Vagina (tissue), 2 donors: ENCODE results near the gene NAB1.

Source experiments
- CTCF ChIP-seq, 3 experiments: fragments of 450-650 bp in 2 of 3; fragments of 200-600 bp in 1 of 3; sonication (generic) in 1 of 3; IDR thresholded peaks; one replicate each; pipeline ENCODE4 v1.5.1; 2017 to 2019; ENCODE audit warnings: antibody characterized with exemption in 3 of 3, mild to moderate bottlenecking in 2 of 3, moderate library complexity in 2 of 3
- POLR2AphosphoS5 ChIP-seq, 2 donors: sonication (generic); formaldehyde crosslinking; IDR thresholded peaks; one replicate each; pipeline ENCODE4 v1.9.0; 2017; ENCODE audit warnings: antibody characterized with exemption in 2 of 2, mild to moderate bottlenecking in 2 of 2, low read depth in 1 of 2; ENCODE audit not compliant: insufficient read depth in 1 of 2

- no peak for TF ChIP-seq CTCF (IDR thresholded peaks at IDR 0.05)
- no peak for TF ChIP-seq POLR2AphosphoS5 (IDR thresholded peaks at IDR 0.05; ENCODE audit: insufficient read depth in 1 of 2, low read depth in 1 of 2)
Observed at GRCh38 chr2:190726255-190726654, 77.4 kb downstream of the NAB1 start.
